GM19035 (cell line): ENCODE measurements around the gene CACHD1.
"Not testable (repeated sequence)": the region's sequence is repeated elsewhere in the genome, so short reads cannot be mapped to it uniquely, and the experiment has no call there.

Source experiments
- ATAC-seq: cut with Tn5 transposase; IDR thresholded peaks from one replicate; pipeline ENCODE4 v1.9.1; 2021; ENCODE audit not compliant: unreplicated experiment

Gene CACHD1

DNA sequence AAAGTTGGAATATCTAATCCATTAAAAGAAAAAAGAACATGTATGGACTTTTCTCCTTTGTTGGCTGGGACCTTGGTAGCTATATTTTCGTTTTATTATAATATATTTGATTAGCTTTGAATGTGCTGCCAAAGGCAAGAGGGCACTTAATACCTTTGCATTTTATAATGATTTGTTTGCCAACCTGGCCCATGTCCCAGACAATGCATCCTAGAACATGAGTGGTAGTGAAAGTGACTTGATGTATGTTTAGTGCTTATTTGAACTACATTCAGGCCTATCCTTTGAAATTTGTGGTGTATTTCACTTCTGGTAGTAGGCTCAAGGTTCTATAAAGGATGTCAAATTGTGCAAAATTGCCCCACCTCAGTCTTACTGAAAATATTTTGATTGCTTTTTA is 25.9 kb downstream of the CACHD1 start:
- no peak for ATAC-seq

DNA sequence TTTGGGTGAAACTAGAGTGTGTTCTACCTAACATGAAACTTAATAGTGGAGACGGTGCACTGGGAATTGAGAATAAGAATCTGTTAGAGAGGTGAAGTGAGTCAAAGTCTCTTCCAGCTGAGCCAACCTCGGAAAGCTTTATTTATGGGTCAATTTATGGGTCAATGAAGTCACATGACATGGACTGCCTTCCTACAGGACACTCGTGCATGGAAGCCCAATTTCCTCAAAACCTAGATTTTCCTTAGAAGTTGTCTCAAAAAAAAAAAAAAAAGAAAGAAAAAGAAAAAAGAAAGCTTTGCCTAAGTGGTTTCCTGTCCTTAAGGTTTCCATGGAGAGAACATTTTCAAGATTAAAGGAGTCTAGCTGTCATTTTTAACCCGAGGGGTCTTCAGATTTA is 26.7 kb downstream of the CACHD1 start:
- ATAC-seq = no peak

DNA sequence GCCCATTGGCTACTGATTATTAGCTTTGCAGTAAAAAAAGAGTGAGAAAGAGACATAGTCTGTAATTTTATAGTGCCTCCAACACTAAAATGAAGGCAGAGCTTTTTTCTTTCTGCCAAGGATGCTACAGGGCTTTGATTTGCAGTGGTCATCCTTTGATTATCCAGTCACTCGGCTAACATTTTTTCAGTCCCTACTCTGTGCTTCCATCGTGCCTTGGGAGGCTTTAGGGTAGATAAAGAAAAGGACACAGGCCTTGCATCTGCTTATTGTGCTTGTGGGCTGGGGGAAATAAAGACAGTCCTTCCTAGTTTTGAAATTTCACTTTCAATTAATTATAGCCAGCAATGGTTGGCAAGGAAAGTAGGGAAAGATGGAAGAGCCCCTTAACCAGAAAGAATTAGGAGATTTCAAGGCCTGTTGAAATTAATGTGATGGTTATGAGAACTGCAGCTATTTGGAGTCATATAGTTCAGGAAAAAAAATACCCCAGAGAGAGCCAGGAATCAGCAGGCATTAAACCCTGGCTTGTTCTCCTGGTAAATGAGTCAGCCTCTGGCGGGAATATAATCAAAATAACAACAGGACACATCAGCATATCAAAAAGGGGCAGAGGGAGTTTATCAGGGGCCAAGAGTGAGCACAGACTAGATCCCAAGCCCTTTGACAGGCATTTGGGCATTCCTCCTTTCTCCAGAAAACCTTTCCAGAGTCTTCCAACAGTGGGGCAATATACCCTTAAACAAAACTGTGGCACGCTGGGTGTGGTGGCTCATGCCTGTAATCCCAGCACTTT is 27.4 kb downstream of the CACHD1 start:
- ATAC-seq = no peak

DNA sequence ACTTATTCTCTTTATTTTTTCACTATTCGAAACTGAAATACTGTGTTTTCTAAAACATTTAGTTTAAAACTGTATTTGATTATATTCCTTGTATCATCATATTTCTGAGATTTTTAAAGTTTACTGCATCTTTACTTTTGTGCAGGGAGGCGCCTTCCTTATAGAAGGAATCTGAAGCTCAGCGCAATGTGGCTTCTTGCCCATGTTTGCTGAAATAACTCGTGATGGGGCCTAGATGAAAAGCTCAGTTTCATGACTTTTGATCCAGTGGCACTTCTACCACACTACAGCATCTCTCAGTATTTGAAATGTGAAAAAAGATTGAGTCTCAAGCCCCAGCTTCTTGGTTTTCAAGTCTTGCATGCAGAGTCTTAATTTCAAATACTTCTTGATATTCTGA is 28.4 kb downstream of the CACHD1 start:
- ATAC-seq = no peak

DNA sequence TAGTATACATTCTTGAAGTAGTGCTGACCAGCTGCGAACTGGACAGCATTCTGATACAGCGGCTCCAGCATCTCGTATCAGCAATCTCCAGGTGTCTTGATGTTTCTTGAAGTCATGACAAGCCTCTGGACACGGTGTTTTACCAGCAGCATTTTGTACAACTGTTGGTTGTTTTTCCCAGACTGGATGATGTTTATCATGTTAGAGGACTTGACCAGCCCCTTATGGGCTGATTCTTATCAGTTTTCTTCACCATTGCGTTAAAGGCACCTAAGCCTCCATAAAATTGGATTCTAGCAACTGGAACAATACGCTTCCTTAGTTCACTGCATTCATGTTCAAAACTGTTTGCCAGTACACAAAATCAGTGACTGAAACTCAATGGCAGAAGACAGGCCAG is 29.1 kb downstream of the CACHD1 start:
- no peak for ATAC-seq

DNA sequence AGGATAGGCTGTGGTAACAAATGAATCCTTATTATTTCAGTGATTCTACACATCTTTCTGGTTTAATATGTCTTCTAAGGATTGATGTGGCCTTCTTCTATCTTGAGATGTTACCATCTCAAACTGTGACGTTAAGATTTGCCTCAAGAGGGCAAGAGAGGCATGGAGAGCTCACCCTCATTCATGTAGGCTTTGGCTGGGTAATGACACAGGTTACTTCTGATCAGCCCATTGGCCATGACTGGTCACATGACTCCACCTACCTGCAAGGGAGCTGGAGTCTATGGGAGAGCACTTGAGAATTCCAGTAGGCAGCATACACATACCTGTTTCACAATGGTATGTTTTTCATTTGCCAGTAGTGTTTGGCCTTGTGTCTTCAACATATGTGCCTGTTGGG is 30.0 kb downstream of the CACHD1 start:
- no peak for ATAC-seq

DNA sequence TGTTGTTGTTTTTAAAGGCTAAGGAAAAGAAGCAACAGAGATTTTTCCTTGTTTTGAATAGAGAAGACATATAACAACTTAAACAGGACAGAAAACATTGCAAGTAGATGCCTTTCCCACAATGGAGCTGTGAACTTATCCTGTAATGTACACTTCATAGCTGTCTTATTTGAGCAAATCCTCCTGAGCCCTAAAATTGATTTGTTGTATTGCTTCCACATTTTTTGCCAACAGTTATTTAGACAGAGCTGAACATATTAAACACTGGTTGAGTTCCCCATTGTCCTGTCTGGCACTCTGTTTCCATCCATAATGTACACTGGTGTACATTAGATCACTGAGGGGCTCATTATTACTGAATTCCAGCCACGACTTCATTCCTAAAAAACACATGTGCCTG is 32.2 kb downstream of the CACHD1 start:
- no peak for ATAC-seq

DNA sequence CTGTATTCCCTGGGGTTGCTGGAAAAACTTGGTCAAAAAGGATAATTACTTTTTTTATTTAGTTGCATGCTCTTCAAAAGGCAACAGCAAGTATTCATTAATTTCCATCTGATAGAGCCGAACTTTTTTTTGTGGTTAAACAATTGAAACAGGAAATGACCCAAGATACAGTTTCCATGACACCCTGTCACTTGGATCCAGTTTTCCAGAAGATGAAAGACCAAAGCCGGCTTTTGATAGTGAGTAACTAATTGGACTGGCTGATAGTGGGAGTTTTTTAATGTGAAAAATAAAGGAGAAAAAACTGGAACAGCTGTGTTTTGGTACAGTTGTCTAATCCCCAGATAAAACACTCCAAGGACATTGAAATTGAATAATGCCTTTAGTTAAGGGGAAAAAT is 33.0 kb downstream of the CACHD1 start:
- no peak for ATAC-seq

DNA sequence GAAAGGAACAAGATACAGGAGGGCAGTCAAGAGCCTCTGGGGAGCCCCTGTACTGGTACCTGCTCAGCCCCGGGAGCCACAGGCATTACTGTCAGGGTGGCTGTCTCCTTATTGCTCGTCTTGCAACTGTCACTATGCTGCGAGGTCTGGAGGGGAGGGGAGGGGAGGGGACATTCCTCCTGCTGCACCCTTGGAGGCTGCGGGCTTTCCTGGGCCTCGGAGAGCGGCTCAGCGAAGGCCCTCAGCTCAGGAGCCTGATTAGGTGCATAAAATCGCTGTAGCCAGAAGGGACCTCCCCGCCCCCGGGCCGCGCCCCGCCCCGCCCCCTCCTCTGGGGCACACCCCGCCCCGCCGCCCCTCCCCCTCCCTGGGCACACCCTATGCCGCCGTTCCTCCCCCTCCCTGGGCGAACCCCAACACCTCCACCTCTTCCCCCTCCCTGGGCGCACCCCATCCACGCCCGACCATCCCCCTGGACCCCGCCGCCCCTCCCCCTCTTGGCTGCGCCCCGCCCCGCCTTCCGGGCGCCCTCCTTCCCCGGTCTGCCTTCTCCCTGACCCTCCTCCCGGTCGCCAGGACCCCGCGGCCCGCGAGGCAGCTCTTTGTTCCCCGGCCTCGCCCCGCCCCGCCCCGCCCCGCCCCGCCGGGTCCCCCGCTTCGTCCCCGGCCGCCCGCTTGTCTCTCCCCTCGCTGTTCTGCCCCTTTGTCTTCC is 35.5 kb downstream of the CACHD1 start:
- ATAC-seq = no peak

DNA sequence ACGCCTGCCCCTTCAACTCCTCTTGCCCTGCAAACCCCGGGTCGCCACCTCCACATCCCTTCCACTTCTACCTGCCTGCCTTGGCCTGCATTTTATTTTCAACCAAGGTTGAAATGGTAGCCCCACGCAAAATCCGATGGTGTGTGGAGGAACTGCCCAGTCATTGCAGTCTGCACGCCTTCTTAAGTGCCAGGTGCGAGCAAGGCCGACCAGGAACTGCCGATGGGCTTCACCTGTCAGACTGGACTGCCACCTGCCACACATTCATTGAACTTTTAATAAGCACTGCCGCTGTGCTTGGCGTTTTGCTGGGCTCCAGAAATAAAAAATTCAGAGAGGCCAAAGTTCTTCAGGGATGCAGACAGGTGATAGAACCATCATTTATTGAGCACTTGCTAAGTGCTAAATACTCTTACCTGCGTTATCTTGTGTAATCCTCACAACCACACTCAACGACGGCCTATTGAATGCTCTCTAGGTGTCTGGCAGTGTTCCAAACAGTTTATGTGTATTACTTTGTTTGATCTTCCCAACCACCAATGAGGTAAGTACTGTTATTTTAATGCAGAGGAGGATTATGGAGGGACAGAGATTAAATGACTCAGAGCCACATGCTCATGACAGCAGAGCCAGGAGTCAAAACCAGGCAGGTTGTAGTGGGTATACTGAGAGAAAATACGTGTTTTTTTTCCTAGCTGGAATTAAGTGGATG is 36.2 kb downstream of the CACHD1 start:
- no peak for ATAC-seq

DNA sequence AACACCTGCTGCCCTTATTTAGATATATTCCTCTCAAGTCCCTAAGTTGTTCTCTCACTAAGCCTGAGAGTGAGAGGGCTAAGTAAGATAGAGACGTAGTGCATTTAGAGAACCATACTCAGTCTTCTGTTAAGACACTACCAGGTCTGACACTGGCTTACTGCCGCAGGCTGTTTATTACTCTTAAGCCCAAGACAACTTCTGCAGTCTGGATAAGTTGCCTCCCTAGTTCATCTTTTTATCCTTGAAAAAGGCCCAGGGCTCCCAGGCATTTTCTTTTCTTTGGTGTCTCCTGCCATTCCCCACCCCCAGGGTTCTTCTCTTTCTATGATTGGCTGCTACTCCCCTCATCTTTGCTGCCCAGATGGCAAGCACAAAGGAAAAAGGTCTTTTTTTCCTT is 38.7 kb downstream of the CACHD1 start:
- ATAC-seq = no peak

DNA sequence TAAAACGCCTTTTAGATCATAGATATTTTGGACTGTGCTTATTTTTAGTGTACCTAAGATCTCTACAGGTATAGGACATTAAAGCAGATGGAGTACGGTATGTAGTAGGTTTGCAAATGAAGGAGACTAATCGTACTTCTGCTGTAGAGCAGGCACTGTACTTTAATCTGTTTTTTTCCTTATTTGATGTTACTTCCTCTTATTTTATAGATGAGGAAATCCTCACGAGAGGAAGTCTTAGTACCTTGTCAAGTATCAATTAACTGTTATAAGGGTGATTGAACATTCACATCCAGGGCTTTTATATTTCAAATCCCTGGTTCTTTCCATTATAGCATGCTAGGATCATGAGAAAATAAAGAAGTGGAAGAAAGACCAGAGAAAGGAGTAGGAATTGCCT is 41.1 kb downstream of the CACHD1 start:
- ATAC-seq = no peak

DNA sequence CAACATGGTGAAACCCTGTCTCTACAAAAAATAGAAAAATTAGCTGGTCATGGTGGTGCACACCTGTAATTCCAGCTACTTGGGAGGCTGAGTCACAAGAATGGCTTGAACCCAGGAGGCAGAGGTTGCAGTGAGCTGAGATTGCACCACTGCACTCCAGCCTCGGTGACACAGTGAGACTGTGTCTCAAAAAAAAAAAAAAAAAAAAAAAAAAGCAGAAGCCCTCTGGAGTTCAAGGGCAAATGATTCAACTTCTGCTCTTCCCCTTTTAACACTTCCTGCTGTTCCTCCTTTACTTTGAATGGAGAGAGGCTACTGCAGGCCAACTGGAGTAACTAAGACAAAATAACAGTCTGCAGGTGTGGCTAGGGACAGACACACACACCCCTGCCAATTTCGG is 42.3 kb downstream of the CACHD1 start:
- ATAC-seq = not testable (repeated sequence)

DNA sequence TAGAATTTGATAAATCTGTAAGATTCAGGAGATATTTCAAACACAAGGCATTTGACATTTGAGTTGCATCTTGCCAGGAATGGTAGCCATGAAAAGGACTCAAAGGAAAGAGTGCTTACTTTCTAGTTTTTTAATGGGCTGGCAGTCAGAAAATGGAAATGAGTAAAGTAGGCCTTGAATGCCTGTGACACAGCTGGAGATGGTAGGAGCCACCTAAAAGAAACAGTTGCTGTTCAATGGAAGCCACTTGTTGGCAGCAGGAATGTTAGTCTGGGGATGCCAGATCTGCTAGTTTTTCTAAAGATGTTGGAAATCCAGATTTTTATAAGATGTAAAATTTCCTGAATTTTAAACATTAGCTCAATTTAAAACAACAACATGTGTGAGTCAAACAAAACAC is 43.6 kb downstream of the CACHD1 start:
- ATAC-seq = no peak

DNA sequence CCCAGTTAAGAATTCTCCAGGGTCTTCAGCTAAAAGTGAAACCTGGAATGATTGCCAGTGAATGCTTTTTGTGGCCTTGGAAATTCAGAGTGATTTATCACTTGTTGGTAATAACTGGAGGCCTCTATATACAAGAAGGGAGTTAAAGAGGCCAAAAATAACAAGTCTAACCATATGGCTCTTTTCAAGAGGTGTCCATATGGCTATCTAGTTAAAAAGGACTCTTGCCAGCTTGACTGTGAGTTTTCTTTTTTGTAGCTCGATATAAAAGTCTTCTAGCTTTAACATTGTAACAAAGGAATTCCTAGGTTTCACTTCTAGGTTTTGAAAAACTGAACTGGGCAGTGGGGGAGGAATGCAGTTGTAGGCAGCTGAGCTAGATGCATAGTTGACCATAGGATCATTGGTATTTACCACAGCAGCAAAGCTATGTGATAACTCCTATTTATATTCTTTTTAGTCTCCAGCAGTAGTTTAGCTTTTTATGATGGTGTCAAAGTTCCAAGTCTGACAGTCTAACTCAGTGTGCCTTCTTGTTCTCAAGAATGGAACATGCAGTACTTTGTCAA is 44.4 kb downstream of the CACHD1 start:
- no peak for ATAC-seq

DNA sequence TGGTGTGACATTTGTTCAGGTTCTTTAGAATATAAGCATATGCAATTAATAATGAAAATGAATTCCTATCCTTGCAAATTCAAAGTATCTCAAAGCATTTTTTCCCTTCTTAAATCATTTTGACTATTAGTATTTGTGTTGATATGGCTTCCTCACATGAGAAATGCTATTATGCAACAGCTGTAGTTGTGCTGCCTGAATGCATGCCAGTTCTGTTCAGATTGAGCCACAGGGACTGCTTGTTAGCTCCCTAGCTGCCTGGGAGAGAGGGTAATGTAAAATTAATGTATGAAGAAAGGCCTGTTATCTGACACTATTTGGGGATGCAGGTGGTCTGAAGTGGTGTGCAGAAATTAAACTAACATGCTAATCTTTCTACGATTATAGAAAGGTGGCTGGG is 45.5 kb downstream of the CACHD1 start:
- no peak for ATAC-seq

DNA sequence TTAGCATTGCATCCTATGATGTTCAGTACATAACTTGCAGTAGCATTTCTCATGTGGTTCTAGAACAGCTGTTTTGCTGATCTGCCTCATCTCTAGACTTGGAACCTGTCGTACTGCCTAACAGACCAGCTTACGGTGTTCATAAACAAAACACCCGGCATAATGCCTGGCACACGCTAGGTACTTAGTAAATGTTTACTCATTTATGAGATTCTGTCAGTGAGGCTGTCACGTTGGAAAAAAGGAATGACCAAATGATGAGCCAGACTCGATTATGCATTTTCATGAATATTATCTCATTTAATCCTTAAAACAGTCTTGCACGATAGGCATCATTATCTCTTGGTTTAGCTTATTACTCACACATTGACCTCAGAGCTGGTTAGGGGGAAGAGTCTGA is 46.4 kb downstream of the CACHD1 start:
- ATAC-seq = no peak

DNA sequence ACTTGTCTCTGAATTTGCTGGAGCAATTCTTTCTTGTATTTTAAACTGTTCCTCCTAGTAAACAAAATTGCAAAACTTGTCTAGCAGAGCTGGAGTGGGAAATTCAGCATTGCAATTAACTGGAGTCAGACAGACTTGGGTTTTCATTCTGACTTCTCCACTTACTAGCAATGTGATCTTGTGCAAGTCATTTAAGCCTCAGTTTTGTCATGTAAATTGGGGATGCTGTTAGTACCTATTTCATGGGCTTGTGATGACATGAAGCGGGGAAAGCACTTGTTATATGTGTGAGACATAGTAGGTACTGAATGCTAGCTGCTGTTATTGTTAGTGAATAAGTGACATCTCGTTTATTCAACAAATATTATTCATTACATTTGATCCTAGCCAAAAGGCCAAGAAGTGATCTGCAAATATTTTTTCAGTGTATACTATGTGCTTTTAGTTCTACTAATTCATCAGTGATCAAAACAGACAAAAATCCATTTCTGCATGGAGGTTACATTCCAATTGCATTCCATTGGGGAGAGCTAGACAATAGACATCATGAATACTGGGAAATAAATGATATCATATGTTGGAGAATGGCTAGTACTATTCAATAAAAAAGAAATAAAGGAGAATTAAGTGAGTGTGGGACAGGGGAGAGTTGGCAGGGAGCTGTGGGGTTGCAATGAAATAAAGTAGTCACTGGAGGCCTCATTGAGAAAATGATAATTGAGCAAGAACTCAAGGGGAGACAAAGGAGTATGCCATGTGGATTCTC is 47.1 kb downstream of the CACHD1 start:
- no peak for ATAC-seq

DNA sequence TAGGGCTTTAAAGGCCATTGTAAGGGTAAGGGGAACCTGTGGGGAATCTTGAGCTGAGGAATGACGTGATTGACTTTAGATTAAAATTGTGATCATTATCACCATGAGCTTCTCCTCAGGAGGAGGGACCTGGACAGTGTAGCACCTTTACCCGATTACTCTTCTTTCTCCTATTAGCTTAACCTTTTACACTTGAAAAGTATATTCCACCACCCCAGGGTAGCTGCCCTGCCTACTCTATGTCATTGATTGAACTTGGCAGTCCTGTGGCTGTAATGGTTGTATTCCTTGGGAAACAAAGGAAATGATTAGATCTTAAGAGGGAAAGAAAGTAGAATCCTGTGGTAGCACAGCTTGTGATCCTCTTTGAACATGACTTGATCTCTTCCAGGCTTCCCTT is 47.7 kb downstream of the CACHD1 start:
- no peak for ATAC-seq

DNA sequence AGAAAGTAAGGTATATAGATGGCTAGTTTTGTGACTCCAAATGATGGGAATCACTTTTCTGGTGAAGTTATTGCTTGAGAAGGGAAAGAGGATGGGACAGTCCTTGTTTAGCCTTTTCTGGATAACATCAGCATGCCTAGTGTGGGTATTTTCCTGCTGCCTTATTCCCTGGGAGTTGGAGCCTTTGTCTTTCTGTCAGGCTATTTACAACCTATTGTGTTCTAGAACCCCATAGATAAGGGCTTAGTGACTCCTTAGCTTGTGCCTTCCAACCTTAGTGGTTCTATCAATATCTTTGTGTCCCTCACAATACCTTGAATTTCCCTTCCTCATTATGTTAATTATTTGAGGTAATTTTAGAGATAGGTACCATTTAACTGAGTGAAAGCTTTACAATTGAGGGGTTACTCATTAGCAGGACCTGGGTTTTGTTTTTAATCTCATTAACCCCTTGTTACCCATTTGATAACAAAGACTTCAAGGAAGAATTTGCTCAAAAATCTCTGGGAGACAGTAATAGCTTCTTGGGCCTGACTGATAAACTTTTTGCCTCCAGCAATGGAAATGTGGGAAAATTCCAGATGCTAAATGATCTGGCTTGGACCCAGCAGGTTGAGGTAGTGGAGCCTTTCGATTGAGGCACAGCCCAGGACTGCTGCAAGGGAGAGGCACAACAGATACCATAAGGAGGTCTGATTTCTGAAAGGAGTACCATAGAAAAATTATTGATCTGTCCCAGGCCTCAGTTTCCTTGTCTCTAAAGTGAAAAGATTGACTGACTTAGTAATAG is 49.0 kb downstream of the CACHD1 start:
- no peak for ATAC-seq
